NK-92 (cell line): Measurements from ENCODE around the gene GPN2.

Experiments
- DNase-seq: peaks from one replicate; lab custom pipeline; 2025; ENCODE audit not compliant: unreplicated experiment; lab: John Stamatoyannopoulos, UW

Gene GPN2

DNA sequence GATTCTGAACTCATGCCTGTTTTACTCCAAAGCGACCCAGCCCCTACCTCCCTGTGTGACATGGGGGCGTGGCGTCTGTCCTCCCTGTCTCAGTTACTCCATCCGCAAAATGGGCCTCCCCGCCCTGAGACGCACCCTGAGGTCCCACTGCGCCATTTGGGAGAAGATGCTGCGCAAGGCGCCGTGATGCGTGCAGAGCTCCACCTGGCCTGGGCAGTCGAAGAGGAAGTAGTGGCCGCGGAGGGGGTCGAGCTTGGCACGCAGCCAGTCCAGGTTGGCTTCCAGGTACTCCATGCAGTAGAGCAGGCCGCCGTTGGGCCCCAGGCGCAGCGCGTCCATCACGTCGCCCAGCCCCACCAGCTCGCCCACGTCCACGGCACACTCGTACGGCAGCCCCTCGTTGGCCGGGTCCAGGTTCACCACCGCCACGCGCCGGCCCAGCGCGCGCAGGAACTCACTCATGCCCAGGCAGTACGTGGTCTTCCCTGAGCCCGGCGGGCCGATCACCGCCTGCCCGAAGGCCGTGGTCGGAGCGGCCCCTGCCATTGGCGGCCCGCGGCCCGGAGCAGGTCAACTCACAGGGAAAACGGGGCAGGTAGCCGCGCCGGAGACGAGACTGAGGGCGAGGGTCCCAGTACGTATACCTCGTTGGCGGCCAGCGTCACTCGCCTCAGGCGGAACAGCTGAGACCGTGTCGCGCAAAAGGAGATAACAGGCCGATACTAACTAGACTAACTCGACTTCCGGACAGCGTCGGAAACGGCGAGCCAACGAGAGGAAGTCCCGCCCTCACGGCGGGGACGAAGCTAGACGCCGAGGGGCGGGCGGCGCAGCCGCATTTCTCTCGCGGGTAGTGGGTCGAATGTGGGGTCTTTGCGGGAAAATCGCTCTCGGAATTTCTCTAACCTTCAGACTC, at the start of gene GPN2:
TSS of gene GPN2 (minus strand) at position 733 of the 916 bp plus-strand sequence. CDS start at position 546, 187 bp downstream.
- no peak for DNase-seq

DNA sequence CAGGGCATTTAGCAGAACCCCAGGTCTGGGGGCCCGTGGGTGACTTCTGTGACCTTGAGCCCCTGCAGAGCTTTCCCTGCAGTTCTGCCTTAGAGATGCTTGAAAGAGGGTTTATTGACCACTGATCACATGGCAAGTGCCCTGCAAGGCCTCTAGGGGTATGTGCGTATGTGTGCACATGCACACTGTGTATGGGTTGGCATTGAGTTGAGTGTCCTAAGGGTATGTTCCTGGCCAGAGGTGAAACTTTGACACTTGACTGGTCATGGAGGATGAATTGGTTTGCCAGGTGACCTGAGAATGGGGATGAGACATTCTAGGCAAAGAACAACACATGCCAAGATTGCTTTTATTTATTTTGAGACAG, 48.6 kb upstream of the GPN2 start:
- no peak for DNase-seq

DNA sequence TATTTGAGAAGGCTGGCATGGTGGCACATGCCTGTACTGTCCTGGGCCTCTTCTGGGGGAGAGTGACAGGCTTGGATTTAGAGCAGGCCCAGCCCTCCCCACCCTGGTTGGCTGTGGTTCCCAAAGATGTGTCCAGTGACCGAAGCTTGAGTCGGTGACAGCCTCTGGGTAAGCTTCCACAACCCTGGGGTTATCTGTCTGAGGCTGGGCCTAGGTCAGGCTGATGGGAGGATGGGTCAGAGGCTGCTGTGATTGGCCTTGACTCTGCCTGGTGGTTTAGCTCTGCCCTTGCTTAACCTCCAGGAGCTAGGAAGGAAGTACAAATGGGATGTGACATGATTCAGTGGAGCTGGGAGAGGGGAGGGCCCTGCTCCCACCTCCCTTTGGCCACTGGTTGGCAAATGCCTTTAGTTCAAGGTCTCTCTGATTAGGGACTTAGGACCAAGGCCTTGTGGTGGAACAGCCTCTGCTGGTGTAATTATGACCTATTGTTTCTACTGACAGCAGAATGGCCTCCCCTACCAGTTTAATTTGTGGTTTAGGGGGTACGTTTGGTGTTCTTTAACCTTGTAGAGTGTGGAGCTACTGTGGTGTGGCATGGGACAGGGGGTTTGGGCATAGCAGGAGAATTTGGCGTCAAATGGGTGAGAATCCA, 48.0 kb upstream of the GPN2 start:
- no peak for DNase-seq

DNA sequence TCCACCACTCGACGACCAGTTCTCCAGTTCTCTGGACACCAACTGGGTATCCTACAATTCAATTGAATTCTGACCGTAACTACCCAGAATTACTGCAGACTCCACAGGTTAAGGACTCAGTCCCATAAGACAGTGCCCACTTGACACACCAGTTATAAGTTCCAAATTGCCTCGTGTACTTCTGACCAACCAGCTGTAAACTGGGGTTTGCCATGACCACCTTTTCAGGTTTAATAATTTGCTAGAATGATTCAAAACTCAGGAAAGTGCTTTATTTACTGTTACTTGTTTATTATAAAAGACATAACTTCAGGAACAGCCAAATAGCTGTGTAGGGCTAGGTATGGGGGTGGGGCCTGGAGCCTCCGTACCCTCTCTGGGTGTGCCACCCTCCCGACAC, 46.7 kb upstream of the GPN2 start:
- no peak for DNase-seq

DNA sequence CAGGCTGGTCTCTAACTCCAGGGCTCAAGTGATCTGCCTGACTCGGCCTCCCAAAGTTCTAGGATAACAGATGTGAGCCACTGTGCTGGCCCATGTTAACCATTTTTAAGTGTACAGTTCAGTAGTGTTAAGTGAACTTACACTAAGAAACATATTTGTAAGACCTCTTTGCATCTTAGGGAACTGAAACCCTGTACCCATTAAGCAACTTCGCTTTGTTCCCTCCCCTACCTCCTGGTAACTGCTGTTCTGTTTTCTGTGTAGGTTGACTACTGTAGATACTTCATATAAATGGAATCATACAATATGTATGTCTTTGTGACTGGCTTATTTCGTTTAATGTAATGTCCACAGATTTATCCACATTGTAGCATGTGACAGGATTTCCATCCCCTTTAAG, 42.4 kb upstream of the GPN2 start:
- no peak for DNase-seq

DNA sequence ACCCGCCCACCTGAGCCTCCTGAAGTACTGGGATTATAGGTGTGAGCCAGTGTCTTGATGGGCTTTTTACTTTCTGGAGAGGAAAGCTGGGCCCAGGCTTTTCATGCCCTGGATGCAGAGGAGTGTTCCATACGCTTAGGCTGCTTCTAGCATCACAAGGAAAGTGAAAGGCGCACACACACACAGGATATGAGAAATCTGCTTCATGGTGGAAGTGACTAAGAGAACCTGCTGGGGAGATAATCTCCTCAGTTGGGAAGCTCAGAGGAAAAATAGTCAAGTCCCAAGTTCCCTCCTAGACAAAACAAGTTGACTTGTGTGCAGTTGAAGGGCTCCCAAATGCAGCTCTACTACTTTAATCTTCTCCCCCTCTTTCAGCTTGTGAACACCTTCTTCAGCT, 33.6 kb upstream of the GPN2 start:
- DNase-seq = no peak

DNA sequence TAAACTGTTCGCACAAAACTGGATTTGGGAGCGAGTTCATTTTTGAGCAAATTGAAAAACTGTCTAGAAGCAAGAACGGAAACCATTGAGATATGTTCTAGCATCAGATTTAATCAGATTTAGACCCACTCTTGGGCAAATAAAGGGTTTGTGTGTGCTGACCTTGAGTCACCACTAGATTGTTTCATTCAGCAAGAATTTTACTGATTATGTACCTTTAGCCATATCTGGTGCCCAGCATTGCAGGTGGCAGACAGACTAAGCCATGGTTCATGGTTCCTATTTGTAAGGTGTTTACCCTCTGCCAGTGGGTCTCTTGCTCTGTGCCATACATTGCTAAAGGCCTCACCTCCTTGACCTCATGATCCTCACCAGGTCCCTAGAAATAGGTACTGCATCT, 32.8 kb upstream of the GPN2 start:
- DNase-seq = no peak

DNA sequence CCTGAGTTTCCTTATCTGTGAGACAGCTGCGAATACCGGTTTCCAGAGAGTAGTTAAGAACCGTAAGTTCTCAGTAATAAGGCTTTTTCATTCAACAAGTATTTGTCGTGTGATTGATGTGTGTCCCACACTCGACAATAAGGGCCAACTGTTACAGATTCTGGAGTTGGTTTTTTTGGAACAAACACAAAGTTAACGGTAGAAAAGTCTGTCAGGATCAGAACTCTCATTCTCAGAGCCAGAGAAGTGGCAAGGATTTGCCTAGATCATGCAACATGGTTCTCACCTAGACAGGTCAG, 32.3 kb upstream of the GPN2 start:
- no peak for DNase-seq

DNA sequence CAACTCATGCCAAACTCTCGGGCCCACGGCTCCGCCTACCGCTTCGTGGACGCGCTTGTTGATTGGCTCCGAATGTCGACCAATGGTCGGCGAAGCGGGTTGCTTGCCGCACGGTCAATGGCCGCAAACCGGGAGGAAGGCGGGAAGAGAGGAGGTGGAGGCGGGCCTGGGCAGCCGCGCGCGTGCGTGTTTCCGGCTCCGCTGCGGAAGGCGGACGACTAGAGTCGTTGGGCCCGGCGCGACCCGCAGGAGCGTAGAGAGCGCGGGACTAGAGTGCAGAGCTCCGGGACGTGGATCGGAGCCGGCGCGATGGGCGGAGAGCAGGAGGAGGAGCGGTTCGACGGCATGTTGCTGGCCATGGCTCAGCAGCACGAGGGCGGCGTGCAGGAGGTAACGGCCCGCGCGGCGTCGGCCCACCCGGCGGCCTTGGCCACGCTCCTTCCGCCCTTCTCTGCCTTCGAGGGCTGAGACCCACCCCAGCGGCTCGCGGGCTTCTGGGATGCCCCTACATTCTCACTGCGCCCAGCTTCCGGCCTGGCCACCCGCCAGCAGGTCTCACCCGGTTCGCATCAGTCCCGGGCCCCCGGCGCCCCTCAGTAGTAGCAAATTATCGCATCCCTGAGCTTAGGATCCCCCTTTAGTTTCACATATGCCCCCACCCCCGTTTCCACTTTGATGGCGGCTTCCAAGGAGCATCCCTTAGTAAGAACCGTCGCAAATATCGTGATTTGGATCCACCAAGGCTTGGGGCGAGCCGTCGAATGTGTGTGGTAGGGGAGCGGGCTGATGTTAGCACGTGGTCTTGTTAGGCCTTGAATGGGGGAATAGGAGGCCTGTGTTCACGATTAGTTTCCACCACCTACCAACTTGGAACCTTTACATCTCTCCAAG, 31.7 kb upstream of the GPN2 start, which contains the start of gene NUDC:
TSS of gene NUDC (plus strand) at position 204 of the 891 bp plus-strand sequence. CDS start at position 310, 106 bp downstream.
- peak; percentile 77 for DNase-seq

DNA sequence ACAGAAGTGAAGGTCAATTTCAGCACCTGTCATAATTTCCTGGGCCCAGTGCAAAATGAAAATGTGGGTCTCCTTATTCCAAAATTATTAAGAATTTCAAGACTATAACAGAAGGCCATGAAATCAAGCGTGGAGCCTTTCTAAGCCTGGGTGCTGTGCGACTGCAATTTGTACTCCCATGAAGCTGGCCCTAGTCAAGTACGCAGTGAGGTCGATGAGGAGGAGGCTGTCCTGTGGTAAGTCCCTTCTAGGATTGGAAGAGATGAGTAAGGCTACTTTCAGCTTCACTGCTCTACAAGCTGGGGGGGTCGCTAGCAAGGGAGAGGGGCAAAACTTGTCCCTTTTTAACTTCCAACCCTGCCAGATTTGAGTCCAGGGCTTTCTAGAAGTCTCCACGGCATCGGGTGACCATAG, 31.1 kb upstream of the GPN2 start:
- no peak for DNase-seq

DNA sequence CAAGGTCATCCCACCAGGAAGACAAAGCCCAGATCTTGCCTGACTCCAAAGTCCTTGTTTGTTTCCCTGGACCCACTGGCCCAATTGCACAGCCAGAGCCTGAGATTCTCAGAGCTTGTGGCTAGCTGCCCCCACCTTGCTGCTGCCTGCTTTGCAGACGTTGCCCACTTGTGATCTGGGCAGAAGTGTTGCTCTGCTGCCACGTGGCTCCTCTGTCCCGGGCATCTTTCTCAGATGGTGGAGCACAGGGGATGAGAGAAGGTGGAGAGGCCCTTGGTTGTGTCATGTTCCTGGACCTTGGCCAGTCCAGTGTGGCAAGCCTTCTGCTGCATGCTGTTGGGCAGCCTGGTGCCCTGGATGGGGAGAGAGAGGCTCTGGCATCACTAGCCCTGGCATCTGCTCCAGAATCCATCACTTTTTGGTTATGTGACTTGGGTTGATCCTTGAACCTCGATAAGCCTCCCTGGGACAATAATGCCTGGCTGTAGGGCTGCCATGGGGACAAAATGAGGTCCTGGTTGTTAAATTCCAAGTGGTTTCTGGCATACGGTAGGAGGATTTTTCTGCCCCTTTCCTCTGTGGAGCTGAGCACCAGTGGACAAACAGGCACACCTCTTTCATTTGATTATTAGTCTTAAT, 25.2 kb upstream of the GPN2 start:
- no peak for DNase-seq

DNA sequence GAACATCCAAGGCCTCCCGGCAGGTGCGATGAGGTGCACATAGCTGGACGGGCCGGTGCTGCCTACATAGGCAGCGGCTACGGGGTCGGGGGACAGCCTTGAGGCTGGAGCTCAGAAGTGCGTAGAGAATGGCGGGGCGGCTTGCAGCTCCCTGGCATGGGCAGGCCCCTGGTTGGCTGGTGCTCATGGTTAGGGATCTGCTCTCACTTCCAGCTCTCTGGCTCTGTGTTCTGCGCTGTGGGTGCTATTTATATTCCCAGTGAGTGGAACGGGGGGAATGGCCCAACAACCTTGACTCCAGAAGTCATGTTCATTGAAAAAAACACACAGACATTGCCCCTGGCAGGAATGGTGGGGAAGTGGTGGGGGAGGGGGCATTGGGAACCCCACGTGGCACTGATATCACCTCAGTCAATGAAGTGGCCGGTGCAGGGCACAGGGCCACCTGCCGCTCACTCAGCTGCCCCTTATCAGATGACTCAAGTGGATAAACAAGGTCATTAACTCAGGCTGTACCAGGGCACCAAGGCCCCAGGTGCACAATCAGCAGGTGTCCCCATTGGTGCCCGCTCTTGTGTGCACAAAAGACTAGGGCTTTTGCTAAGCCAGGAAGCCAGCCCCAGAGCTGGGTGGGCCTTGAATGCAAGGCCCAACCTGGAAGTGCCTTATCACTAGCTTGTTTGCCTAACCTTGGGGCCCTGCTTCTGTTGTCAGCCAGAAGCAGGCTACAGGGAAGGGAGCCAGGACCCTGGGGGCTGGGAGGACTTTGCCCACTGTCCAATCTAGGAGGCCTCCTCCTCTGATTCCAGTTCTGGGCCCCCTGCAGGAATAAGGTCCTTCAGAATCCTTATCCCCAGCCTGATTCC, 23.9 kb upstream of the GPN2 start, which contains the start of gene NR0B2:
TSS of gene NR0B2 (minus strand) at position 222 of the 866 bp plus-strand sequence. CDS start at position 187, 35 bp downstream.
- no peak for DNase-seq

DNA sequence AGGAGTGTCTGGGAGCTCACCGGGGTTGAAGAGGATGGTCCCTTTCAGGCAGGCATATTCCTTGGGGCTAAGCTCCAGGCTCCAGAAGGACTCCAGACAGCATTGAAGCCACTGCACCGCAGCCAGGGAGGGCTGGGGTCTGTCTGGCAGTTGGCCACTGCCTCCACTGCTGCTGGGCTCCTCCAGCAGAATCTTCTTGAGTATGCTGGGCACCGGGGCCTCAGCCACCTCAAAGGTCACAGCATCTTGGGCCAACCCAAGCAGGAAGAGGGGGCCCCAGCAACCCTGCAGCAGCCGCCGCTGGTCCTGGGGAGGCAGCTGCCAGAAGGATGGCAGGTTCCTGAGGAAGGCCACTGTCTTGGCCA, 23.3 kb upstream of the GPN2 start:
- no peak for DNase-seq

DNA sequence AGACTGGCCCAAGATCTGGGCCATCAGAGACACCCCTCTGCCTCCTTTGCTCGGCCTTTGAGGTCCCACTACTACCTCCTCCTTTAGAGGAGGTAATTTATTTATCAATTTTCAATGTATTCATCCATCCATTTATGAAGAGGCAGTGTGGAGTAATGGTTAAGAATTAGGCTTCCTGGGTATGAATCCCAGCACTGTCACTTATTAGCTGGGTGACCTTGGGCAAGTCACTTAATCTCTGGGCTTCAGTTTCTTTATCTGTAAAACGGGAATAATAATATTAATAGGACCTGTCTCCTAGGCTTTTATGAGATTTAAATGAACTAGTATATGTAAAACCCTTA, 22.0 kb upstream of the GPN2 start:
- no peak for DNase-seq

DNA sequence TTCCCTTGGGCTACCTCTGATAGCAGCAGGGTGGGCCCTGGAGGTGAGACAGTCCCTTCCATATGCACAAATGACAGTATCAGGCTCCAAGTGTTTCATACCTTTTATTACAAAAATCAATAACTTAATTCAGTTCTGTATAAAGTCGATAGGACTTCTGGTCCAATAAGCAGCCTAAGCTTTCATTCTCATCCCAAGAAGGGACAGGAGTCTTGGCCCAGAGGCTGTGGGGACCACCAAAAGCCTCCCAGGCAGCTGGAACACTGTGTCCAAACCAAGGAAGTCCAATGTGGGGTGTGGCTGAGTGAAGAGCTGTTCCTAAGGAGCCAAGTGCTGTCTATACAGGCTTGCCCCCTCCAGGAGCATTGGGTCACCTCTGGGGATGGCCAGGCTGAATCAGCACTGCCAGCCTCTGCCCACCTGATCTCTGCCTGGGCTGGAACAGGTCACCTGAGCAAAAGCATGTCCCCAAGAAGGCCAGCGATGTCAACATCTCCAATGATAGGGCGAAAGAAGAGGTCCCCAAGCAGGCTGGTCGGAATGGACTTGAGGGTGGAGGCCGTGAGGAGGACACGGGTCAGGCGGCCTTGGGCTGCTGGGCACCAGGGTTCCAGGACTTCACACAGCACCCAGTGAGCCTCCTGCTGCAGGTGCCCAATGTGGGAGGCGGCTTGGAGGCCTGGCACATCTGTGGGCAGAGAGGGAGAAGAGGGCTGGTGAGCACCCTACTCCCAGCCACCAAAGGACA, 21.5 kb upstream of the GPN2 start:
- no peak for DNase-seq

DNA sequence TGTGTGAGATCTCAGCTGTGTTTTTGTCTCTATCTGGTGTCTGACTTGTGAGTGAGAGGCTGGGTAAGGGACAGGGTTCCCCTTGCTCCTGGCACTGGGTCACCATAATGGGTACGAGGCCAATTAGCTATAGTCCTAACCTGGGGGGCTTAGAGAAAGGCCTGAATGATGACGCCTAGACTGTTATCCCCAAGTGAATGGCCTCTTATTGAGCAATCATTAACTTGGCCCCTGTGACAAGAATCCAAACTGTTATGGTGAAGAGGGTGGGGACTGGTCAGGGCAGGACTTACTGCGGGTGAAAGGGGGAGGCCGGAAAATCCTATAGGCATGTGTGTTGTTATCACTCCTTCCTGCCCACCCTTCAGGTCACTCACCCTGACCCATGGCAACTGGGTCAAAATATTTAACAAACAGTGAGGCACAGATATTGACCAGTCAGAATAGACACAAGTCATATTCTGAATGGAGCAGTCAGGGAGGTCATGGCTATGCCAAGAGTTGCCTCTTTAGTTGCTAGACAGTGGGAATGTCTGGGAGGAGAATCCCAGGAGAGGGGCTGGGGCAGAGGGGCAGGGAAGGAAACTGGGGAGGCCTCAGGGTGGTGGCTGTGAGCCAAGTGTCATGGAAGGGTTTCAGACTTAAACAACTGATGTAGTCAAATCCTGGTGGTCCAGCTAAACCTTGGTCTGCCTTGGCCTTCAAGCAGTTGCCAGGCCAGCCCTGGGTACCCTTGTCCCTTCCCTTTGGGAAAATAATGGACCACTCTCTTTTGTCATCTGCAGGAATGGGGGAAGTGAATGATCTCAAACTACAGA, 20.5 kb upstream of the GPN2 start:
- DNase-seq = no peak

DNA sequence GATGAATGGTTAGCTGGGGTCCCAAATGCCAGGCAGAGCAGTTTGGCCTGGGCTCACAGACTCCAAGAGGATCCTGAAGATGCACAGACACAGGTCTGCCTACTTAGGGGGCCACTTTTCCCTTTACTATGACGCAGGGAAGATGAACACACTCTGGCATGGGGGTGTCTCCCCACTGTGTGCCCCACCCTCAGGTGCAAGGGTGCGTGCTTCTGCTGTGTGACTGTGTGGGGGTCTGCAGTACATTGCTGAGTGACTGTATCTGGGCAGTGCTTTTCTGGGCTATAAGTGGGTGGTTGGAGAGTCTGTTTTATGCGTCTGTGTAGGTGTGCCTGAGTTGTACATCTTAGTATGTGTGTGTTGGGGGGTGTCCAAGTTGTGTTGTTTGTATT, 19.9 kb upstream of the GPN2 start:
- DNase-seq = no peak

DNA sequence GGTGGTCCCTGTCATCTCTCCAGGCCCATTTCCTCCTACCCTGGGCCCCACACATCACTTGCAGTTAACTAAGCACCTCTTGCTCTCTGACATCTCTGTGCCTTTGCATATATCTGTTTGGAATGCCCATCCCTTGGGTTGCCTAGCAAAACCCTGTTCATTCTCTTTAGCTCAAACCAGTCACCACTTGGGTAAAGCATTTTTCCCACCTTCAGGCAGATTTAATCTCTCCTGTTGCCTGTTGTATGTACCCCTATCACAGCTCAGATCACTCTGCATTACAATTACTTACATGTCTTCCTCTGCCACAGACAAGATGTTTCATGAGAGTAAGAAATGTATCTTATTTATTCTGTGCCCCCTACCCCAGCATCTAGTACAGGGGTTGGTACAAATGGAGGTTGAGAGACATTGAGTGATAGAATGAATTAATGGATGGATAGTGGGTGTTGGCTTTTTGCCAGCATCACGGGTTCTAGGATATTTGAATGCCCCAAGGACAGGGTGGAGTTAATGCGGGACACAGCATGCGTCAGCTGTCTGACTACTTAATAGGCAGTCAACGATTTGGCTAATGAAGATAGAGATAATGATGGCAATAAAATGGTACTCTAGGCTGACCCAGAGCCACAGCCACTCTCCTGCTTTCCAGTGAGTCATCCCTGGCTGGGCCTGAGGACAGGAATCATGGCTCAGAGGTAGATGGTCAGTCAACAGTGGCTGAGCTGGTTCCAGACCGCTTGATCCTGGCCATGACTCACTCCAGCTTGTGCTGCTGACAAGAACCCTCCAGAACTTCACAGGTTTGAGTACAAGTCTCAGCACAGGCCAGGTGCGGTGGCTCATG, 17.2 kb upstream of the GPN2 start:
- DNase-seq = no peak
